ENCODE data around the gene TEKT5.

The TEKT5 gene

GRCh38 chr16:10578474-10579316 lies 116.0 kb downstream of the TEKT5 start:
- DNase-seq (ENCODE audit: low spot score) = no peak

Measured in hematopoietic multipotent progenitor cell treated with erythropoietin and hydrocortisone succinate and interleukin-3 and kit ligand, for 15 days (in vitro differentiated cells).